OCI-LY1 (cell line): ENCODE data around the gene ESYT2.

Experiments used
- CTCF ChIP-seq: fragments of 200-600 bp; sonication (generic), shearing (Covaris generic); IDR thresholded peaks from 2 replicates; pipeline ENCODE4 v1.5.1; 2017; ENCODE audit warnings: mild to moderate bottlenecking, antibody characterized with exemption, low read length, moderate library complexity, mixed read lengths
- EZH2 ChIP-seq: fragments of 200-600 bp; sonication (generic), shearing (Covaris generic); IDR thresholded peaks from 2 replicates; pipeline ENCODE4 v1.8.0; 2017; ENCODE audit warnings: borderline replicate concordance, mixed run types, mild to moderate bottlenecking, antibody characterized with exemption, low read length, moderate library complexity, mixed read lengths

GRCh38 chr7:158819571-158820203 is 9.6 kb downstream of the ESYT2 start:
- no peak for TF ChIP-seq CTCF
- TF ChIP-seq EZH2: no peak
